ENCODE measurements around the gene IP6K1. TPM values are rescaled to one million over a fixed set of nuclear protein-coding genes. Genes with fewer than 3 reads are reported as not detected.

The IP6K1 gene
- total RNA-seq, 2 experiments from 2014 or later: 27.4 to 30.9 TPM

DNA sequence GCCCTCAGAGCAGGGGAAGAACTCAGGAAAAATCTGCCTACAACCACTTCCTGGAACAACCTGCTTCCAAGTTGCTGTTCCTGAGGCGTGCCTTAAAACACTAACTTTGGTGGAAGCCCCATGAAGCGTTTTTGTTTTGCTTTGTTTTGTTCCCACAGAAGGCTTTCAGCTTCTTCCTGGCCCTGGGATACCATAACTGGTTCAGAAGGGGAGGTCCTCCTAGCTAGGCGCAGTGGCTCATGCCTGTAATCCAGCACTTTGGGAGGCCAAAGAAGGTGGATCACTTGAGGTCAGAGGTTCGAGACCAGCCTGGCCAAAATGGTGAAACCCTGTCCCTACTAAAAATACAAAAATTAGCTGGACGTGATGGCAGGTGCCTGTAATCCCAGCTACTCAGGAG is 1.2 kb upstream of the IP6K1 start:
- TF ChIP-seq EZH2phosphoT487 (IDR thresholded peaks at IDR 0.05; ENCODE audit: borderline replicate concordance, low read depth, low read length) (no peak), CTCF (conservative IDR thresholded peaks at IDR 0.05; ENCODE audit: low read length) (no peak)
- peak overlapping the region; percentile 68; the same call in 1 of the 2 replicates for H2AFZ ChIP-seq (ENCODE audit: low read length)
- CTCF ChIA-PET (ENCODE audit: unreplicated experiment): interaction anchor here (0.9 kb wide), 1 partner anchor 19 kb away, joined by 5 read pairs; no protein-coding TSS in a partner anchor

GRCh38 chr3:49787182-49787464 is 781 bp upstream of the IP6K1 start:
- no peak overlapping the region for H3K27ac ChIP-seq (ENCODE audit: low read depth, low read length, poor library complexity, severe bottlenecking)
- TF ChIP-seq CTCF (conservative IDR thresholded peaks at IDR 0.05; ENCODE audit: low read length) (no peak), EZH2phosphoT487 (IDR thresholded peaks at IDR 0.05; ENCODE audit: borderline replicate concordance, low read depth, low read length) (no peak)
- TSS peak; percentile 98 for BruUV-seq (replicated peaks)
- CTCF ChIA-PET (ENCODE audit: unreplicated experiment): interaction anchor here (0.9 kb wide), 1 partner anchor 19 kb away, joined by 5 read pairs; no protein-coding TSS in a partner anchor
- H3K4me1 ChIP-seq (ENCODE audit: insufficient read depth, low read length, poor library complexity, severe bottlenecking): peaks cover 32% of the 10 kb centered on the region
- POLR2A ChIA-PET: interaction anchor here (0.7 to 1.4 kb wide), 5 partner anchors 14 to 61 kb away, joined by 3 to 6 read pairs (median 3); partner anchors contain the start of gene INKA1
- H4K20me1 ChIP-seq (ENCODE audit: insufficient read depth, low read length): no peaks in the 10 kb centered on the region
- no peak for DNase-seq (ENCODE audit: low spot score)
- H2AFZ ChIP-seq (ENCODE audit: low read length): peak overlapping the region; percentile 68; the same call in 1 of the 2 replicates
- H3K9me2 ChIP-seq (ENCODE audit: insufficient read depth, low read length): no peaks in the 10 kb centered on the region
- peak overlapping the region; percentile 82 for H3K4me3 ChIP-seq (ENCODE audit: low read depth, low read length, poor library complexity, severe bottlenecking)
- intact Hi-C loops (cut with micrococcal nuclease; ENCODE audit: unreplicated experiment): loop anchor here (2.0 kb wide), 1 partner anchor 62 kb away; no protein-coding TSS in a partner anchor
- H3K4me2 ChIP-seq (ENCODE audit: low read length): peak overlapping the region; percentile 84
- peaks cover 18% of the 10 kb centered on the region; the same call in 1 of the 2 replicates for H3K79me2 ChIP-seq (ENCODE audit: insufficient read depth, low read depth, low read length)
- peaks cover 21% of the 10 kb centered on the region for H3K36me3 ChIP-seq (ENCODE audit: insufficient read depth, low read length)
- no peaks in the 10 kb centered on the region for H3K9me3 ChIP-seq (ENCODE audit: low read length)

More for the DNA sequence above, 1.2 kb upstream of the IP6K1 start:
- no peak overlapping the region for H3K27ac ChIP-seq (ENCODE audit: low read depth, low read length, poor library complexity, severe bottlenecking)
- H3K4me3 ChIP-seq (ENCODE audit: low read depth, low read length, poor library complexity, severe bottlenecking): no peak overlapping the region
- no peaks in the 10 kb centered on the region for H3K9me3 ChIP-seq (ENCODE audit: low read length)
- POLR2A ChIA-PET: interaction anchor here (0.7 to 1.1 kb wide), 4 partner anchors 15 to 20 kb away, joined by 3 to 6 read pairs (median 4); partner anchors contain the start of gene INKA1
- H3K4me2 ChIP-seq (ENCODE audit: low read length): peak overlapping the region; percentile 84
- no peaks in the 10 kb centered on the region for H3K9me2 ChIP-seq (ENCODE audit: insufficient read depth, low read length)
- peaks cover 18% of the 10 kb centered on the region; the same call in 1 of the 2 replicates for H3K79me2 ChIP-seq (ENCODE audit: insufficient read depth, low read depth, low read length)
- peaks cover 32% of the 10 kb centered on the region for H3K4me1 ChIP-seq (ENCODE audit: insufficient read depth, low read length, poor library complexity, severe bottlenecking)
- H4K20me1 ChIP-seq (ENCODE audit: insufficient read depth, low read length): no peaks in the 10 kb centered on the region
- intact Hi-C loops (cut with micrococcal nuclease; ENCODE audit: unreplicated experiment): loop anchor here (2.0 kb wide), 1 partner anchor 63 kb away; no protein-coding TSS in a partner anchor
- DNase-seq (ENCODE audit: low spot score): no peak
- no TSS peak for BruUV-seq (replicated peaks)
- peaks cover 17% of the 10 kb centered on the region for H3K36me3 ChIP-seq (ENCODE audit: insufficient read depth, low read length)
